Natural killer cell treated with Interleukin-12 subunit alpha and Interleukin-12 subunit beta and Interleukin-15 and Interleukin-18, amount 100 ng/mL, for 72 hours (primary cell): ENCODE measurements around the gene ARL10. TPM values are rescaled to one million over a fixed set of nuclear protein-coding genes. Genes with fewer than 3 reads are reported as not detected.
A peak's percentile ranks its signal among the peaks of the same experiment; 100 is the strongest.

ENCODE experiments used
- ATAC-seq, 2 donors: fragments of 150-1000 bp; cut with Tn5 transposase in 1 of 2; sonication (Bioruptor Pico), chemical (Tn5 transposase) in 1 of 2; 2 replicates each; pipeline ENCODE4 v1.10.0; 2021
- DNase-seq: peaks from one replicate; pipeline ENCODE4 v3.0.0; 2022; ENCODE audit warnings: low spot score
- H3K27ac Mint-ChIP-seq, 2 donors: 1 replicate in 1 of 2; 2 replicates in 1 of 2; pipeline ENCODE4 v1.8.0; 2022; ENCODE audit warnings: mixed read lengths in 2 of 2, mild to moderate bottlenecking in 1 of 2, moderate library complexity in 1 of 2
- H3K27me3 Mint-ChIP-seq, 2 donors: 1 replicate in 1 of 2; 2 replicates in 1 of 2; pipeline ENCODE4 v1.8.0; 2022; ENCODE audit warnings: mixed read lengths in 2 of 2
- H3K36me3 Mint-ChIP-seq: one replicate; pipeline ENCODE4 v1.8.0; 2022; ENCODE audit warnings: mixed read lengths
- H3K4me1 Mint-ChIP-seq, 2 donors: 1 replicate in 1 of 2; 2 replicates in 1 of 2; pipeline ENCODE4 v1.8.0; 2022; ENCODE audit warnings: low read depth in 2 of 2, mixed read lengths in 2 of 2, mild to moderate bottlenecking in 1 of 2
- H3K4me3 Mint-ChIP-seq: one replicate; pipeline ENCODE4 v1.8.0; 2022; ENCODE audit warnings: mixed read lengths
- H3K9me3 Mint-ChIP-seq: 2 replicates; pipeline ENCODE4 v1.8.0; 2022; ENCODE audit warnings: mixed read lengths
- total RNA-seq, 2 donors: library from RNA; stranded (reverse); gene quantifications; one replicate each; pipeline ENCODE4 v1.2.3, GENCODE V29; 2022

The ARL10 gene
- 10 to 100 TPM in 1 of 2 donors, 1 to 10 TPM in 1; 8.1 to 12.9 TPM for total RNA-seq

DNA sequence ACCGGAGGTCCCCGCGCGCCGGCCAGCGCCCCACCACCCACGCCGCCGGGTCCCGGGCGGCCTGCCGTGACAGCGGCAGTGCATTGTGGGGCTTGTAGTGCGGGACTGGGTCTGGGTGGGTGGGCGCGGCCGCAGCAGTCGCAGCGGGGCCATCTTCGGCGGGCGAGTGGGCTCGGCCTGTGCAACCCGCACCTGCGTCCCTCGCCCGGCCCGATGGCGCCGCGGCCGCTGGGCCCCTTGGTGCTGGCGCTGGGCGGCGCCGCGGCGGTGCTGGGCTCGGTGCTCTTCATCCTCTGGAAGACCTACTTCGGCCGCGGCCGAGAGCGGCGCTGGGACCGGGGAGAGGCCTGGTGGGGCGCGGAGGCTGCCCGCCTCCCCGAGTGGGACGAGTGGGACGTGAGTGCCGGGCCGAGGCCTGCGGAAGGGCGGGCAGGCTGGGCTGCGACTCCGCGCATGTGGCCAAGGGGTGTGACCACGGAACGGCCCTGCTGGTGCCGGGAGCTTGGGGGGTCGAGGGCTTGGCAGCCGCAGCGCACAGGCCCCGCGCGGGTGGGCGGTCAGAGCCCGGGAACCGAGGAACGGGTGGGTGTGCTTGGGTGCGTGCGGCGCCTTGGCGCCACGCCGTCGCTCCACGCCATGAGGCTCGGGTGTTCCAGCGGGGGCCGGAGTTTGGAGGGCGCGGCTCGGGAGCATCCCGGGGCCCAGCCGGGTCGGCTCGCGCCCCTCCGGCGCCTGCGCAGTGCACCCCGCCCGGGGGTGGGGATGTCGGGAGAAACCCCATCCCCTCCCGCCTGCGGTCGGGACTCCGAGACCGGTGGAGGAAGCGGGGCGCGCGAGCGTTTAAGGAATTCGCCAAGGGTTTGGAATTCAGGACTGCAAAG, at the start of gene ARL10:
TSS of gene ARL10 (plus strand) at position 137 of the 881 bp plus-strand sequence. CDS start at position 214, 77 bp downstream.
- ATAC-seq (peak; percentile 56 to 63), DNase-seq (peak; percentile 84)
- H3K9me3 Mint-ChIP-seq = no peaks in the 10 kb centered on the region
- peak within 1 kb of the TSS; percentile 64 for H3K4me3 Mint-ChIP-seq
- H3K27me3 Mint-ChIP-seq = no peaks in the 10 kb centered on the region
- peak within 1 kb of the TSS; percentile 57 to 80 for H3K27ac Mint-ChIP-seq
- H3K36me3 Mint-ChIP-seq = peaks cover 4% of the 10 kb centered on the region
- peaks cover 17 to 21% of the 10 kb centered on the region in 2 donors for H3K4me1 Mint-ChIP-seq

DNA sequence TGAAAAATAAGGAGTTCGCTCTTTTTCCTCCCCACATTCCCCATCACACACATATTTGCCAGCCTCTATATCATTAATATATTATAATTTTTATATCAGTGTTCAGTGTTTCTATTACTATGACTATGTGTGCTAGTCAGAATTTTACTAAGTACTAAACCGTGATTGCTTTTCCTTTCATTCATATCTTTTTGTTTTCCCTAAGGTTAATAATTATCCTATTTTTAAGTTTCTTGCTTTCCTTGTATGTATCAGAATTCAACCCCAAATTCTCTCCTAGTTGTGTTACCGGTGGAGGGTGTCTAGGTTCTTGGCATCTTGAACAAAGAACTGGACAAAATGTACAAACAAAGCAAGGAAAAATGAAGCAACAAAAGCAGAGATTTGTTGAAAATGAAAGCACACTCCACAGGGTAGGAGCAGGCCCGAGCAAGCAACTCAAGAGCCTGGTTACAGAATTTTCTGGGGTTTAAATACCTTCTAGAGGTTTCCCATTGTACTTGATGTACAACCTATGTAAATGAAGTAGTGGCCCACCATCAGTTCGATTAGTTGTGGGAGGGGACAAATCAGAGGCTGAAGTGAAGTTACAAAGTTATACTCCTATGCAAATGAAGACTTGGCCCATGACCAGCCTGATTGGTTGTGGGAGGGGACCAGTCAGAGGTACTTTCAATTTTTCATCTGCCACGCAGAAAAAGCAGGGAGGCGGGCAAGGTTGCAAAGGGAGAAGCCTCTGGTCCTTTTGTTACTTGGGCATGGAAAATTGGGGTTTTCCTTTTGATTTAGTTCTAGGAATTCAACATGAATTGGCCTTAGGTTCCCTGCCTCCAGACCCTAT, 47.5 kb upstream of the ARL10 start:
- no peak for ATAC-seq
- Mint-ChIP-seq H3K4me3 (no peak overlapping the region), H3K9me3 (no peaks in the 10 kb centered on the region), H3K4me1 (no peaks in the 10 kb centered on the region), H3K36me3 (no peaks in the 10 kb centered on the region), H3K27me3 (no peaks in the 10 kb centered on the region), H3K27ac (no peak overlapping the region)
- no peak for DNase-seq

DNA sequence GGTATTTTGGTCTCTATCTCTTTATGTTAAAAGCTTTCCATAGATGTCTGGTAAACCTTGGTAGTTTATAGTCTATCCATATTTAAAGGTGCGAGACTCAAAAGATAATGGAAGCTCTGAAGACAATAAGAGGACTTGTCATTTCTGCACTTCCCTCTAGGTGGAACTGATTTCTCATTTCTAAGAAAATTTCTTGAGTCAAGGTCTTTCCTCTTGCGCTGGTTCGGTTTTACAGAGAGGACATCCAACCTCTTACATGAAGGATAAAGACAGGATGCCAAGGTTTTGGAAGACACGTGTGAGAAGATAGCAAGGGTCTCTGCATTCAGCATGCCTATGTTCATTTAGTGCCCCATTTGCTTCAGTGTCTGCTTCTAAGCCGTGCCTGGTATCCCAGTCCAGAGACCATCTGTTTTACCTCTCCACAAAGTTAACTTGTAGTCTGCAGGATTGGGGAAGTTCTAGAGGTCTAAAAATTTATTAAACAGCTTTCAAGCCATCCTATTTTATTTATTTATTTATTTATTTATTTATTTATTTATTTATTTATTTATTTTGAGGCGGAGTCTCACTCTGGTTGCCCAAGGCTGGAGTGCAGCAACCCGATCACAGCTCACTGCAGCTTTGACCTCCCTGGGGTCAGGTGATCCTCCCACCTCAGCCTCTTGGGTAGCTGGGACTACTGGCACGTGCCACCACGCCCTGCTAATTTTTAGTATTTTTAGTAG, 45.3 kb upstream of the ARL10 start:
- Mint-ChIP-seq H3K27ac (no peak overlapping the region), H3K36me3 (no peaks in the 10 kb centered on the region), H3K9me3 (no peaks in the 10 kb centered on the region), H3K4me1 (no peaks in the 10 kb centered on the region), H3K27me3 (no peaks in the 10 kb centered on the region), H3K4me3 (no peak overlapping the region)
- DNase-seq (no peak), ATAC-seq (no peak)

- H3K27ac Mint-ChIP-seq = no peak overlapping the region
Observed at GRCh38 chr5:176320577-176320976, 44.7 kb upstream of the ARL10 start.

DNA sequence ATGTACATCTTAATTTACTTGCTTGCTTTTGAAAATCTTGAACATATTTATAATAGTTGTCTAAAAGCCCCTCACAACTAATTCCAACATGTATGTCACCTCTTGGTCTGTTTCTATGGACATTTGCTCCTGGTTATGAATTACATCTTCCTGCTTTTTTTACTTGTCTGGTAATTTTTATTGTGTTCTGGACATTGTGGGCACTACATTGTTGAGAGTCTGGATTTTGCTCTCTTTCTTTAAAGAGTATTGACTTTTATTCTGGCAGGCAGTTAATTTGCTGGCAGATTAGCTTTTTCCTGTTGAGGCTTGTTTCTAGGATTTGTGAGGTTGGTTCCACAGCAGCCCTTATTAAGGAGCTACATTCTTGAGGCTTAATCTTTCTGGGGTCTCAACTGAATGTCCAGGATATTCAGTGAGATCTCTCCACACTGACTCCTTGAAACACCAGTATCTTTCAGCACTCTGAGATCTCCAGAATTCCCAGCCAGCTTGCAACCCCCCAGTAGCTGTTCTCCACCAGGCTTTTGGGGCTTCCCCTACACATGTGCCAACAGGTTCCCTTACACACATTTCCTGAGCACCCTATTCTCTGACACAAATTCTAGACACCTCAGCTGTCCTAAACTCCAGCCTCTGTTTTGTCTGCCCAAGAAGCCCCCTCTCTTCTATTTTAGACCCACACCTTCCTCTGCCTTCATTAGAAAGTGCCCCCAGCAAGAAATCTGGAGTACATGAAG, 31.1 kb upstream of the ARL10 start:
- Mint-ChIP-seq H3K9me3 (no peaks in the 10 kb centered on the region), H3K36me3 (peaks cover 9% of the 10 kb centered on the region), H3K27me3 (no peaks in the 10 kb centered on the region), H3K27ac (no peak overlapping the region), H3K4me3 (no peak overlapping the region), H3K4me1 (no peaks in the 10 kb centered on the region)
- DNase-seq = no peak
- no peak for ATAC-seq

More at GRCh38 chr5:176320577-176320976, 44.7 kb upstream of the ARL10 start:
- ATAC-seq (no peak), DNase-seq (no peak)
- Mint-ChIP-seq H3K27me3 (no peaks in the 10 kb centered on the region), H3K4me1 (no peaks in the 10 kb centered on the region), H3K9me3 (no peaks in the 10 kb centered on the region), H3K4me3 (no peak overlapping the region), H3K36me3 (no peaks in the 10 kb centered on the region)

DNA sequence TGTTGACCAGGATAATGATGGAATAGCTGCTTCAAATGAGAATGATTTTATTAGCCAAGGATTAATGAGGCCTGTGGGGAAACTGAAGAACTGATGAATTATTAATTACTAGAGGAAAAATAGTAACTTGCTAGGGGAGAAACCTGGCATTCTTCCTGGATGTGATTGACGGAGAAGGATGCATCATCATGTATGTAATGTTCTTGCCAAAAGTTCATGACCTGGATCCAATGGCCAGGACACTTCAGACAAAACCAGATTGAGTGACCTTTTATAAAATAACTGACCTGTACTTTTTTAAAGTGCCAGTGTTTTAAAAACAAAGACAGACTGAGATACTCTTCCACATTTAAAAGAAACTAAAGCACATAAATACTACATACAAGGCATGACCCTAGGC, 27.4 kb upstream of the ARL10 start:
- Mint-ChIP-seq H3K4me3 (no peak overlapping the region), H3K27me3 (no peaks in the 10 kb centered on the region), H3K36me3 (peaks cover 9% of the 10 kb centered on the region), H3K4me1 (no peaks in the 10 kb centered on the region), H3K9me3 (no peaks in the 10 kb centered on the region), H3K27ac (no peak overlapping the region)
- no peak for DNase-seq
- ATAC-seq = no peak

GRCh38 chr5:176339304-176339703, 26.0 kb upstream of the ARL10 start:
- Mint-ChIP-seq H3K9me3 (no peaks in the 10 kb centered on the region), H3K36me3 (peaks cover under 1% of the 10 kb centered on the region), H3K27me3 (no peaks in the 10 kb centered on the region), H3K27ac (no peak overlapping the region), H3K4me3 (no peak overlapping the region), H3K4me1 (no peaks in the 10 kb centered on the region)
- no peak for ATAC-seq
- DNase-seq = no peak

GRCh38 chr5:176341325-176342157, 23.7 kb upstream of the ARL10 start:
- Mint-ChIP-seq H3K27me3 (no peaks in the 10 kb centered on the region), H3K4me1 (no peaks in the 10 kb centered on the region), H3K36me3 (peaks cover 5% of the 10 kb centered on the region), H3K9me3 (no peaks in the 10 kb centered on the region), H3K4me3 (no peak overlapping the region), H3K27ac (peak overlapping the region in 1 of 2 donors; percentile 0)
- no peak for ATAC-seq
- no peak for DNase-seq

DNA sequence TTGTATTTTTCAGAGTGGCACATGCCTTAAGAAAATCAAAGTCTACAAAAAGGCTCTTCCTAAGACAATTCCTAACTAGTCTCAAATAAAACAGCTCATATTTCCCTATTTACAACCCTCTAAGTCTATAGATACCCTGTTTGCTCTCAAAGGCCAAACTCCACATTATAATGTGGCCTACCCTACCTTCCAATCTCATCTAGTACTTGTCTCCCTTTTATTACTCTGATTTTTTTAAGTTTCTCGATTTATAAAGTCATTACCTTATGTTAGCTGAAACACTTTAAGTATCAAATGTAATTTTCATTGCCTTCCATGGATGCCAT, 23.2 kb upstream of the ARL10 start:
- H3K9me3 Mint-ChIP-seq = no peaks in the 10 kb centered on the region
- H3K27me3 Mint-ChIP-seq = no peaks in the 10 kb centered on the region
- no peak overlapping the region for H3K4me3 Mint-ChIP-seq
- H3K36me3 Mint-ChIP-seq = peaks cover 5% of the 10 kb centered on the region
- no peaks in the 10 kb centered on the region for H3K4me1 Mint-ChIP-seq
- no peak overlapping the region for H3K27ac Mint-ChIP-seq
- ATAC-seq (no peak), DNase-seq (no peak)

DNA sequence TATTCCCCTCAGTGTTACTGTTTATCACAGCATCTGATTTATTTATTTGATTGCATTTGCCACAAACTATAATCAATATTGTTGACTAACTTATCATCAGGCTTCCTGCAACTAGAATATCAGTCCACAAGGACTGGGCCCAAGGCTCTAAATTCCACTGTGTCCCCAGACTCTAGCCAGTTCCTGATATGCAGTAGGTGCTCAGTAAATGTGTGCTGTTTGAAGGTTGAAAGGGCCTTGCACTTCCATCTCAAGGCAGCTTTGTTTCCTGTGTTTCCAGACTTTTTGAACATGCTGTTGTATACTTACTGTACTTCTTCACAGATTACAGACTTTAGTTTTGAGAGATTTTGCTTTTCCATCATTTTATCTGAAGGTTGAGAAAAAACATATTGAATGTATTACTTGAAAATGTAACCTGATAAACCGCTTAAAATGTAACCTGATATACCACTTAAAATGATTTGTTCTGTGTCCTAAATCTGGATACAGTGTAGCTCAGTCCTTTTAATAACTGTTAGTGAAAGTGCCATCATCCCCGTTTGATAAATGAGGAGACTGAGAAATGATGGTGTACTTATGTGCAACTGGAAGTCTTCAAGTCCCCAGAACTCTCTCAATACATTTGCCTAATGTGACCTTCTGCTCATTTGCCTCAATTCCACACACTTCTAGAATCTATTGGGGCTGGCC, 22.4 kb upstream of the ARL10 start:
- Mint-ChIP-seq H3K36me3 (peaks cover 6% of the 10 kb centered on the region), H3K27ac (no peak overlapping the region), H3K9me3 (no peaks in the 10 kb centered on the region), H3K4me3 (no peak overlapping the region), H3K27me3 (no peaks in the 10 kb centered on the region), H3K4me1 (no peaks in the 10 kb centered on the region)
- DNase-seq (no peak), ATAC-seq (no peak)

GRCh38 chr5:176350416-176350815, 14.9 kb upstream of the ARL10 start:
- Mint-ChIP-seq H3K27me3 (no peaks in the 10 kb centered on the region), H3K27ac (no peak overlapping the region), H3K4me3 (no peak overlapping the region), H3K9me3 (no peaks in the 10 kb centered on the region), H3K4me1 (peaks cover 22 to 33% of the 10 kb centered on the region in 2 donors), H3K36me3 (peaks cover 34% of the 10 kb centered on the region)
- DNase-seq (no peak), ATAC-seq (no peak)
